Uterus (tissue), 4 donors: Measurements from ENCODE around the gene LCP2. TPM values are rescaled to one million over a fixed set of nuclear protein-coding genes. Genes with fewer than 3 reads are reported as not detected.
"Not testable (repeated sequence)": the region's sequence is repeated elsewhere in the genome, so short reads cannot be mapped to it uniquely, and the experiment has no call there.

Experiments used
- DNase-seq, 2 donors: peaks; one replicate each; pipeline ENCODE4 v3.0.0-alpha.2; 2019 to 2020
- H3K27ac ChIP-seq, 2 donors: fragments of 200-600 bp; sonication (generic); 1 replicate in 1 of 2; 2 replicates in 1 of 2; pipeline ENCODE4 v1.5.1; 2016 to 2018
- H3K27me3 ChIP-seq, 2 donors: fragments of 200-600 bp; sonication (generic); one replicate each; pipeline ENCODE4 v1.5.1; 2018 to 2019; ENCODE audit warnings: control low read depth in 1 of 2
- H3K36me3 ChIP-seq, 2 donors: fragments of 200-600 bp; sonication (generic); one replicate each; pipeline ENCODE4 v1.5.1; 2019; ENCODE audit warnings: control low read depth in 1 of 2
- H3K4me1 ChIP-seq, 2 donors: fragments of 200-600 bp; sonication (generic); one replicate each; pipeline ENCODE4 v1.5.1; 2018 to 2019; ENCODE audit warnings: control low read depth in 1 of 2
- H3K4me3 ChIP-seq, 2 donors: fragments of 200-600 bp; sonication (generic); 1 replicate in 1 of 2; 2 replicates in 1 of 2; pipeline ENCODE4 v1.5.1; 2018 to 2019; ENCODE audit warnings: mild to moderate bottlenecking in 1 of 2
- H3K9me3 ChIP-seq, 2 donors: fragments of 200-600 bp; sonication (generic); one replicate each; pipeline ENCODE4 v1.5.1; 2019; ENCODE audit warnings: control low read depth in 1 of 2
- POLR2A ChIP-seq, 2 donors: fragments of 450-650 bp; IDR thresholded peaks; one replicate each; pipeline ENCODE4 v1.6.1; 2016; ENCODE audit warnings: antibody characterized with exemption in 2 of 2, mild to moderate bottlenecking in 1 of 2, moderate library complexity in 1 of 2
- intact Hi-C: fragments of 100-400 bp; cut with DNase I; formaldehyde crosslinking; loops from one replicate; pipeline ENCODE4 v1.15.1; 2023; ENCODE audit warnings: low total_unique reads
- total RNA-seq, 4 donors: library from RNA; depleted of rRNA in 3 of 4; stranded (reverse); fragments of >200 nt in 3 of 4; gene quantifications; one replicate each; pipeline versions ENCODE4 v1.1.0 to v1.2.4, GENCODE V29; 2014 to 2023
- TF ChIP-seq, protein P1 (sequence below), 4 experiments: fragments of 200-600 bp in 2 of 4; fragments of 450-650 bp in 2 of 4; sonication (generic) in 2 of 4; IDR thresholded peaks; one replicate each; pipeline ENCODE4 v1.5.1; 2016 to 2019; ENCODE audit warnings: antibody characterized with exemption in 4 of 4, mild to moderate bottlenecking in 2 of 4, moderate library complexity in 1 of 4
- donor health status: DM: yes; HTN: yes; CAD: no.

LCP2 gene
- total RNA-seq, 4 donors from 2014 or later = 1.3 to 19.1 (median 11.2) TPM

DNA sequence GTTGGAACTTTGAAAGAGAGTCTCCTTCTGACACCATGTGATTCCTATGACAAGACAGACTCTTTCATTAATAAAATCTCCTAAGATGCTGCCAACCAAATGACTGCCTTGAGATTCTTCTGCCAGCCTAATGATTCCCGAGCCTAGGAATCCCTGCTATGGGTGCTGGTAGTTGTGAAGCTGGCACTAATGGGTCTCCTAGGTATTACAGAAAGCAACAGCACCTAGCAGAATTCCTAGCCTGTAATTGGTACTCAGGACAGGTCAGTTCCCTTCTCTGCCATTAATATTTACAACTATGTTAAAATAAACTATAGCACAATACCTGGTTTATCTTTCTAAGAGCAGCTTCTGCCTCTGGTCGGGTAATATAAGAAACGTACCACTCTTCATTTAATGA is 45.5 kb downstream of the LCP2 start:
- H3K9me3 ChIP-seq = no peaks in the 10 kb centered on the region
- intact Hi-C loops = no loop called here
- DNase-seq = no peak
- no peaks in the 10 kb centered on the region for H3K4me1 ChIP-seq
- no peaks in the 10 kb centered on the region for H3K27me3 ChIP-seq
- H3K36me3 ChIP-seq = no peaks in the 10 kb centered on the region
- no peak overlapping the region for H3K4me3 ChIP-seq
- TF ChIP-seq POLR2A (IDR thresholded peaks at IDR 0.05) = no peak
- TF ChIP-seq, protein P1, sequence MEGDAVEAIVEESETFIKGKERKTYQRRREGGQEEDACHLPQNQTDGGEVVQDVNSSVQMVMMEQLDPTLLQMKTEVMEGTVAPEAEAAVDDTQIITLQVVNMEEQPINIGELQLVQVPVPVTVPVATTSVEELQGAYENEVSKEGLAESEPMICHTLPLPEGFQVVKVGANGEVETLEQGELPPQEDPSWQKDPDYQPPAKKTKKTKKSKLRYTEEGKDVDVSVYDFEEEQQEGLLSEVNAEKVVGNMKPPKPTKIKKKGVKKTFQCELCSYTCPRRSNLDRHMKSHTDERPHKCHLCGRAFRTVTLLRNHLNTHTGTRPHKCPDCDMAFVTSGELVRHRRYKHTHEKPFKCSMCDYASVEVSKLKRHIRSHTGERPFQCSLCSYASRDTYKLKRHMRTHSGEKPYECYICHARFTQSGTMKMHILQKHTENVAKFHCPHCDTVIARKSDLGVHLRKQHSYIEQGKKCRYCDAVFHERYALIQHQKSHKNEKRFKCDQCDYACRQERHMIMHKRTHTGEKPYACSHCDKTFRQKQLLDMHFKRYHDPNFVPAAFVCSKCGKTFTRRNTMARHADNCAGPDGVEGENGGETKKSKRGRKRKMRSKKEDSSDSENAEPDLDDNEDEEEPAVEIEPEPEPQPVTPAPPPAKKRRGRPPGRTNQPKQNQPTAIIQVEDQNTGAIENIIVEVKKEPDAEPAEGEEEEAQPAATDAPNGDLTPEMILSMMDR (IDR thresholded peaks at IDR 0.05) = no peak
- peak overlapping the region; percentile 29 to 45 for H3K27ac ChIP-seq

DNA sequence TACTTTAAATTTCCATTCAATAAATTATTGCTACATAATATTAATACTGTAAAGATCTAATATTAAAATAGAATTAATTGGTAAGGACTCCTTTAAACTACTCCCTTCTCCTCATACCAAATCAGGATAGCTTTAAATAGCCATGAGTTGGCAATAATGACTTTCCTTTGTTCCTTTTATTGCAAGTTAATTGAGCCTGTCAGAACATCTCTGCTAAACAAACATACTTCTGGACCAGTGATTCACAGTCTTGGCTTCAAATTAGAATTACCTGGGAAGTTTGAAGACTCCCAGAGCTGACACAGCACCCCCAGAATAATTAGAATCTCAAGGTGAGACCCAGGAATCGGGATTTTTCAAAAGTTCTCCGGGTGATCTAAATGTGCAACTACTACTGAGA is 46.1 kb downstream of the LCP2 start:
- no peaks in the 10 kb centered on the region for H3K9me3 ChIP-seq
- no peaks in the 10 kb centered on the region for H3K36me3 ChIP-seq
- no peak overlapping the region for H3K4me3 ChIP-seq
- intact Hi-C loops = no loop called here
- no peaks in the 10 kb centered on the region for H3K27me3 ChIP-seq
- no peaks in the 10 kb centered on the region for H3K4me1 ChIP-seq
- TF ChIP-seq POLR2A (IDR thresholded peaks at IDR 0.05) = no peak
- TF ChIP-seq, protein P1 (IDR thresholded peaks at IDR 0.05) = no peak
- no peak for DNase-seq
- H3K27ac ChIP-seq = peak overlapping the region; percentile 29 to 45

- Histone ChIP-seq H3K4me1 (no peaks in the 10 kb centered on the region), H3K4me3 (no peak overlapping the region), H3K36me3 (no peaks in the 10 kb centered on the region), H3K9me3 (no peaks in the 10 kb centered on the region), H3K27ac (peak overlapping the region; percentile 8 to 29), H3K27me3 (no peaks in the 10 kb centered on the region)
- intact Hi-C loops = no loop called here
- TF ChIP-seq, protein P1 (IDR thresholded peaks at IDR 0.05) = no peak
- no peak for TF ChIP-seq POLR2A (IDR thresholded peaks at IDR 0.05)
- DNase-seq = no peak
These were observed 46.7 kb downstream of the LCP2 start for GRCh38 chr5:170250810-170251317.

DNA sequence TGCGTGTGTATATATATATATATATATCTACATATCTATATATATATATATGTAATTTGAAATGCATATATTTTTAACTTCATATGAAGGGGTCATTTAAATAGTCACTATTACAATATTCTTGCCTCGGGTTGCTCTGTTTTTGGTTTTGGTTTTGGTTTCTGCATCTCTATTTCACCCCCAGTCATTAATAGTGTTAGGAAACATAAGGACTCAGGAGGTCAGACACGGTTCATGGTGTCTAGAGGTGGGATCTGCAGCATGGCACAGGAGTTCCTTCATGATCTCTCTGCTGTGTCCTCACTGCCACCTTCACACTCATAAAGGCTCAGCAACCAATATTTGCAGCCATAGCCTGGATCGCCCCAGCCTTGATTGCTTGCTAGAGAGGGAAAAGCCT is 48.2 kb downstream of the LCP2 start:
- no peak overlapping the region for H3K27ac ChIP-seq
- no peak for TF ChIP-seq POLR2A (IDR thresholded peaks at IDR 0.05)
- TF ChIP-seq, protein P1 (IDR thresholded peaks at IDR 0.05) = no peak
- no peaks in the 10 kb centered on the region for H3K36me3 ChIP-seq
- no peaks in the 10 kb centered on the region for H3K4me1 ChIP-seq
- no peaks in the 10 kb centered on the region for H3K9me3 ChIP-seq
- DNase-seq = no peak
- intact Hi-C loops = no loop called here
- no peaks in the 10 kb centered on the region for H3K27me3 ChIP-seq
- H3K4me3 ChIP-seq = no peak overlapping the region

DNA sequence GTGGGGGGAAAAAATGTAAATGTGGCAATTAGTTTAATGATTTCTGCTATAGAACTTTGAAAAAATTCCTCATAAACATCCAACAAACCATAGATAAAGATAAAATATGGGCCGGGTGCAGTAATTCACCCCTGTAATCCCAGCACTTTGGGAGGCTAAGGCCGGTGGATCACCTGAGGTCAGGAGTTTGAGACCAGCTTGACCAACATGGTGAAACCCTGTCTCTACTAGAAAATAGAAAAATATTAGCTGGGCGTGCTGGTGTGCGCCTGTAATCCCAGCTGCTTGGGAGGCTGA is 48.7 kb downstream of the LCP2 start:
- intact Hi-C loops = not testable (repeated sequence)

More for the DNA sequence above, 48.7 kb downstream of the LCP2 start:
- not testable (repeated sequence) for H3K4me1 ChIP-seq, H3K9me3 ChIP-seq, H3K4me3 ChIP-seq, DNase-seq, H3K36me3 ChIP-seq, H3K27ac ChIP-seq, H3K27me3 ChIP-seq
